Neuron (in vitro differentiated cells): ENCODE measurements around the gene TTC16.
A peak's percentile ranks its signal among the peaks of the same experiment; 100 is the strongest.

ENCODE experiments used
- H2AFZ ChIP-seq: one replicate; pipeline ENCODE4 v1.6.1; 2013; ENCODE audit warnings: low read depth, mild to moderate bottlenecking, inconsistent platforms, low read length, moderate library complexity
- H3K27me3 ChIP-seq: one replicate; pipeline ENCODE4 v1.6.1; 2013; ENCODE audit warnings: low read length; ENCODE audit not compliant: insufficient read depth
- H3K36me3 ChIP-seq: one replicate; pipeline ENCODE4 v1.6.1; 2013; ENCODE audit warnings: low read length; ENCODE audit not compliant: insufficient read depth
- H3K4me1 ChIP-seq: one replicate; pipeline ENCODE4 v1.6.1; 2013; ENCODE audit warnings: low read length; ENCODE audit not compliant: insufficient read depth
- H3K4me3 ChIP-seq: 2 replicates; pipeline ENCODE4 v1.5.1; 2013; ENCODE audit warnings: mild to moderate bottlenecking, low read length, moderate library complexity
- H3K9me3 ChIP-seq: one replicate; pipeline ENCODE4 v1.6.1; 2013; ENCODE audit warnings: low read length

TTC16 gene

GRCh38 chr9:127716412-127716811, 533 bp downstream of the TTC16 start:
- Histone ChIP-seq H3K4me3 (peak overlapping the region; percentile 70), H3K4me1 (peaks cover 20% of the 10 kb centered on the region), H3K36me3 (no peaks in the 10 kb centered on the region), H3K27me3 (peaks cover 4% of the 10 kb centered on the region), H2AFZ (peak overlapping the region; percentile 87), H3K9me3 (no peaks in the 10 kb centered on the region)

DNA sequence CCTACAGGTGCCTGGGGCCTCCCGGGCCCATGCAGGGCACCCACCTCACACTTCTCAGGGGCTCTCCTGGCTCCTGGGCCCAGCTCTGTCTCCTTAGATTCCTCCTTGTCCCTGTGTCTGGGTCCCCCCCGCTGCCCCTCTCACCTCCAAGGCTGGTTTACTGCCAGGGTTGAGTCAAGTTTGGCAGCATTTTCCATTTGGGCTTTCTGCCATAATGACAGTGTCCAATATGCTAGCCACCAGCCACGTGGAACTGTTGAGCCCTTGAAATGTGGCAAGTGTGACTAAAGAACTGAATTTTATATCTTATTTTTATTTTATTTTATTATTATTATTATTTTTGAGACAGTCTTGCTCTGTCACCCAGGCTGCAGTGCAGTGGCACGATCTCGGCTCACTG, 1.9 kb downstream of the TTC16 start:
- H3K4me3 ChIP-seq, result no peak overlapping the region
- no peaks in the 10 kb centered on the region for H3K9me3 ChIP-seq
- H3K36me3 ChIP-seq, result no peaks in the 10 kb centered on the region
- H3K4me1 ChIP-seq, result peaks cover 14% of the 10 kb centered on the region
- peaks cover 12% of the 10 kb centered on the region for H3K27me3 ChIP-seq
- no peak overlapping the region for H2AFZ ChIP-seq

DNA sequence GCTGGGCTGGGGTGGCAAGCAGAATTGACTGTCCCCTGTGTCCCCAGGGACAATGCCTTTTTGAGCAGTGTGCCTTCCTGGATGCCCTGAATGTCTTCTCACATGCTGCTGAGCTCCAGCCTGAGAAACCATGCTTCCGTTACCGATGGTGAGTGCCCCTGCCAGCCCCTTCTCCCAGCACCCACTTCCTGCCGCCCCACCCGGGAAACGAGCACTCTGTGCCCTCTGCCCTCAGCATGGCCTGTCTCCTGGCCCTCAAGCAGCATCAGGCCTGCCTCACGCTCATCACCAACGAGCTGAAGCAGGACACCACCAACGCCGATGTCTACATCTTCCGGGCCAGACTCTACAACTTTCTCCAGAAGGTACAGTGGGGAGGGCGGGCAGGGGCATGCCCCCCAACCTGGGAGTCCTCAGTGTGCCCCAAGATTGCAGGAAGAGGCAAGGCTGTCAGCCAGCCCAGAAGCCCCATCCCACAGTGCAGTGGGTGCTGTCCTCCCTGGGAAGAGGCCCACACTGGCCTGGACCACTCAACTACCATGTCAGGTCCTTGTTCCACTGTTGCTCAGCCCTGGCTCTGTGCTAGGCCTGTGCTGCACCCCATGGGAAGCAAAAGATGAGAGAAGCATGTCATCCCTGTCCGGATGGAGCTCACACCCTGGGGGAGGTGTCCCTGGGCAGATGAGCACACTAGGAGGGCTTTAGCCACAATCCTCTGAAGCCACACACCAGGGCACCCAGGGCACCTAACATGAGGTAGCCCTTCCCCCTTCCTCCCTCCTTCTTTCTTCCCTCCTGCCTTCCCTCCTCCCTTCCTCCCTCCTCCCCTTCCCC, 4.4 kb downstream of the TTC16 start:
- H3K9me3 ChIP-seq, result no peaks in the 10 kb centered on the region
- no peaks in the 10 kb centered on the region for H3K36me3 ChIP-seq
- H3K4me1 ChIP-seq, result peaks cover 6% of the 10 kb centered on the region
- no peak overlapping the region for H2AFZ ChIP-seq
- H3K27me3 ChIP-seq, result peaks cover 22% of the 10 kb centered on the region
- no peak overlapping the region for H3K4me3 ChIP-seq

GRCh38 chr9:127720865-127721227, 5.0 kb downstream of the TTC16 start:
- Histone ChIP-seq H3K36me3 (no peaks in the 10 kb centered on the region), H2AFZ (no peak overlapping the region), H3K27me3 (peaks cover 22% of the 10 kb centered on the region), H3K9me3 (no peaks in the 10 kb centered on the region), H3K4me3 (no peak overlapping the region), H3K4me1 (peaks cover 5% of the 10 kb centered on the region)

- Histone ChIP-seq H3K9me3 (no peaks in the 10 kb centered on the region), H3K4me1 (no peaks in the 10 kb centered on the region), H3K4me3 (no peak overlapping the region), H3K27me3 (peaks cover 22% of the 10 kb centered on the region), H2AFZ (no peak overlapping the region), H3K36me3 (no peaks in the 10 kb centered on the region)
Measured at GRCh38 chr9:127721391-127721821, 5.5 kb downstream of the TTC16 start.

GRCh38 chr9:127722055-127722745, 6.3 kb downstream of the TTC16 start:
- Histone ChIP-seq H3K4me1 (no peaks in the 10 kb centered on the region), H2AFZ (no peak overlapping the region), H3K9me3 (no peaks in the 10 kb centered on the region), H3K27me3 (peaks cover 22% of the 10 kb centered on the region), H3K36me3 (no peaks in the 10 kb centered on the region), H3K4me3 (no peak overlapping the region)

- peaks cover 22% of the 10 kb centered on the region for H3K27me3 ChIP-seq
- H3K4me1 ChIP-seq, result no peaks in the 10 kb centered on the region
- H3K36me3 ChIP-seq, result no peaks in the 10 kb centered on the region
- H3K9me3 ChIP-seq, result no peaks in the 10 kb centered on the region
- H2AFZ ChIP-seq, result no peak overlapping the region
- no peak overlapping the region for H3K4me3 ChIP-seq
Measured at GRCh38 chr9:127723013-127723412, 7.1 kb downstream of the TTC16 start.

DNA sequence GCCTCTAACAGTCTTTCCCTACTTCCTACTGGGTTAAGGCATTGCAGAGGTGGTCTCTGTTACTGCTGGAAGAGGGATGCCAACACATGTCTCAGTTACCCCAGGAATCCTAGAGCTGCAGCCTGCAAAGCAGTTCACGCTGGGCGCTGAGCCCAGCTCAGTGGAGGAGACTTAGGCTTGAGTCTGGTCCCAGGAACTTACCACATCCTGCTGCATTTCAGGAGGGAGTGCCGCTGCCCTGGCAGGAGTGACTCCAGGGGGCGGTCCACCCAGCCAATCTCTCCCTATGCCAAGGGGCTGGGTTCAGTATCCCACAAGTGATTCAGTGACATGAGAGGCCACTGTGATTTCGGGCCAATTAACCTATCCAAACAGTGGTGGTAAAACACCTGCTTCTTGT, 7.6 kb downstream of the TTC16 start:
- Histone ChIP-seq H3K9me3 (no peaks in the 10 kb centered on the region), H3K27me3 (peaks cover 22% of the 10 kb centered on the region), H2AFZ (no peak overlapping the region), H3K36me3 (no peaks in the 10 kb centered on the region), H3K4me3 (no peak overlapping the region), H3K4me1 (no peaks in the 10 kb centered on the region)

DNA sequence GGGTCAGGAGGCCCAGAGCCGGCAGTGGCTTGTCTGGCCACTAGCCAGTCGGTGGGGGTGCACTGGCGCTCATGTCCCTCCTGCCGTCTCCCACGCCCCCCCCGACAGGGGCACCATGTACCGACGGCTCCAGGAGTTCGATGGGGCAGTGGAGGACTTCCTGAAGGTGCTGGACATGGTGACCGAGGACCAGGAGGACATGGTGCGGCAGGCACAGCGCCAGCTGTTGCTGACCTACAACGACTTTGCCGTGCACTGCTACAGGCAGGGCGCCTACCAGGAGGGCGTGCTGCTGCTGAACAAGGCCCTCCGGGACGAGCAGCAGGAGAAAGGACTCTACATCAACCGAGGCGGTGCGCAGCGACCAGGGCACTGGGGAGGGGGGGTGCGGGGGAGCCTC, 8.1 kb downstream of the TTC16 start:
- Histone ChIP-seq H3K36me3 (no peaks in the 10 kb centered on the region), H3K4me1 (no peaks in the 10 kb centered on the region), H3K4me3 (no peak overlapping the region), H2AFZ (no peak overlapping the region), H3K27me3 (peaks cover 22% of the 10 kb centered on the region), H3K9me3 (no peaks in the 10 kb centered on the region)

DNA sequence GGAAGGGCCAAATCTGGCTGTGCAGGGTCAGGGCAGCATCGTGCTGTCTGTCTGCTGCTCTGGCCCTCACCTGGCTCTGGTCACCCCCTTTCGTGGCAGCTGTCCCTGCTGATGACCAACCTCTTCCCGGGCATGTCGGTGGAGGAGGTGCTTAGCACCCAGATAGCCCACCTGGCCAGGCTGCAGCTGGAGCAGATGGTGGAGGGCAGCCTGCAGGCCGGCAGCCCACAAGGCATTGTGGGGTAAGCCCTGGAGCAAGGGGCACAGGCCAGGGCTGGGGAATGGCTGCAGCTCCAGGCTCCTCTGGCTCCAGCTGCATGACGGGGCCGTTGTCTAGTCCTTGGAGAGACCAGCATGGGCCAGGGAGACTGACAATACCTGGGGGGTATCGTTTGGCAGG, 11.0 kb downstream of the TTC16 start:
- Histone ChIP-seq H3K4me1 (no peaks in the 10 kb centered on the region), H2AFZ (no peak overlapping the region), H3K4me3 (no peak overlapping the region), H3K27me3 (peaks cover 16% of the 10 kb centered on the region), H3K9me3 (no peaks in the 10 kb centered on the region), H3K36me3 (no peaks in the 10 kb centered on the region)

DNA sequence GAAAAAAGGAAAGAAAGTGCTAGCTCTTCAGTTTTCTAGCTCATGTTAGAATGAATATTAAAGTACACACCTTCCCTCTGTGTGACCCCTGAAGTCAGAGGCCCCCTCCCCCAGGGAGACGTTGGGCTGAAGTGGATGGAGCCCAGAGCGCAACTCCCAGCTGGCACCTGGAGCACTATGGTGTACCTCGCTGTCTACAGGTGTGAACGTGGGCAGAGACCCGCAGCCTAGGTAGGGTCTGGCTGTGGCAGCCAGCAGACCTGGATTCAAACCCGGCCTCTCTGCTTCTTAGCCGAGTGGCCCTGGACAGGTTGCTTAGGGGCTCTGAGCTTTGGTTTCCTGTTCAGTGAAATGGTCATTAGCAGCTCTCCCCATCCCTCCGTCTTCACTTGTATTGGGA, 12.9 kb downstream of the TTC16 start:
- Histone ChIP-seq H3K36me3 (no peaks in the 10 kb centered on the region), H3K4me1 (no peaks in the 10 kb centered on the region), H3K27me3 (peaks cover 3% of the 10 kb centered on the region), H3K9me3 (no peaks in the 10 kb centered on the region), H3K4me3 (no peak overlapping the region), H2AFZ (no peak overlapping the region)

DNA sequence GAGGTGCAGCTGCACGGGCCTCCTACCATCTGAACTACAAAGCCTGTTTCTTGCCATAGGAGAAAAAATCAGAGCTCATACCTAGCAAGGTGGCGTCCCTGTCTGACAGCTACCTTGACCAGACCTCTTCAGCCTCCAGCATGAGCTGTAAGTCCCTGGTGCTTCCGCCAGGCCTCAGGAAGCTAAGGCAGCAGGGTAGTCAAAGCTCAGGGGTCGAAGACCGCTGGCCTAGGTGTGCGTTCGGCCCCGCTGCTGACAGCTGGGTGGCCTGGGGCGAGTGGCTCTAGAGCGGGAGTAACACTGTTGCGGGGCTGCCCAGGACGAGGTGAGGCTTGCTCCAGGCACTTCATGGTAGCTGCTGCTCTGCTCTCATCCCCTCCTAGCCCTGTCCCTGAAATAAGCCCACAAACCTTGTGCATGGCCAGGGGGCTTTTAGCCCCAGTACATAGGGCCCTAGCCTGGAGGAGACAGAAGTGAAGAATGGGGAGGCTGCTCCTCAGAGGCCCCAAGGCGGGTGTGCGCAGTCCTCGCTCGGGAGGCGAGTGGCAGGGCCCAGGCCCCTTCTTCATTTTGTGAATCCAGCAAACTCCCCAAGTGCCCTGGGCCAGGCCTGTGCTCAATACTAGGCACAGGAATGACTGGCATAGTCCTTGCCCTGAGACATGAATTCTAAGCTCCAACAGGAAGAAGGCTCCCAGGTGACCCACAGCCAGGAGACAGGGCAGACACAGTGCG, 13.8 kb downstream of the TTC16 start:
- H3K4me3 ChIP-seq, result no peak overlapping the region
- no peak overlapping the region for H2AFZ ChIP-seq

GRCh38 chr9:127730262-127730661, 14.4 kb downstream of the TTC16 start:
- Histone ChIP-seq H3K9me3 (no peaks in the 10 kb centered on the region), H2AFZ (no peak overlapping the region), H3K36me3 (no peaks in the 10 kb centered on the region), H3K27me3 (no peaks in the 10 kb centered on the region), H3K4me3 (no peak overlapping the region), H3K4me1 (peaks cover 5% of the 10 kb centered on the region)

More for the DNA sequence above, 13.8 kb downstream of the TTC16 start:
- Histone ChIP-seq H3K4me1 (peaks cover 5% of the 10 kb centered on the region), H3K27me3 (no peaks in the 10 kb centered on the region), H3K9me3 (no peaks in the 10 kb centered on the region), H3K36me3 (no peaks in the 10 kb centered on the region)
